ENCODE measurements around the gene PRDX5. TPM values are rescaled to one million over a fixed set of nuclear protein-coding genes. Genes with fewer than 3 reads are reported as not detected.
"Not testable (repeated sequence)": the region's sequence is repeated elsewhere in the genome, so short reads cannot be mapped to it uniquely, and the experiment has no call there.

PRDX5 gene
- total RNA-seq, 1 donor from 2014 or later, result 118 TPM

DNA sequence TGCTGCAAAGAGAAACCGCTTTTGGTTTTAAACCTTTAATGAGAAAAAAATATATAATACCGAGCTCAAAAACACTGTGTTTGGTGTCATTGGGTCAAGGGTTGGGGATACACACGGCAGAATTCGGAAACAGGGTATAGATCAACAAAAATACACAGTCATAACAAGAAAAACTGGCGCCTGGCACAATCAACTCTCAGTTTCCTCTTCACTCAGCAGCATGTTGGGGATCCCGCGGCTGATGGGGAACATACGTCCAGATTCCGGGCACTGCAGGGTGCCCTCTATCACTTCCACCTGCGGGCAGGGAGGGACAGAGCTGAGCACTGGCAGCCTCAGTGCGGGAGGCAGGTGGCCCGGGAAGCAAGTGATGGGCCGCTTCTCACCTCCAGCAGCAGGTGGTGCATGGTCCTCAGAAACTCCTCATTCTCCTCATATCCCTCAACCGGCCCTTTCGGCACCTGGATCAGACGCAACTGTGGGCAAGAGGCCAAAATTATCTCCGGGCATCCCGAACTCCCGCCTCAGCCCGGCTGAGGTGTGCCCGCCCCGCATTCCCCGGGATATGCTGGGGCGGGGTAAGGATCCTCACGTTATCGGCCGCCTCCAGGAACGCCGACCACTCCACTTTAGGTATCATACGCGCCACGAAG, 1.1 kb upstream of the PRDX5 start:
- H3K27me3 Mint-ChIP-seq (ENCODE audit: low read depth), result no peaks in the 10 kb centered on the region
- peaks cover 60% of the 10 kb centered on the region for H3K36me3 Mint-ChIP-seq (ENCODE audit: low read depth)
- no peak for DNase-seq (ENCODE audit: low spot score)
- peaks cover 38% of the 10 kb centered on the region for H3K4me1 Mint-ChIP-seq (ENCODE audit: low read depth)
- peak overlapping the region; percentile 96 for H3K4me3 Mint-ChIP-seq (ENCODE audit: low read depth)
- peak overlapping the region; percentile 99 for H3K27ac Mint-ChIP-seq
- intact Hi-C loops (cut with micrococcal nuclease), result loop anchor here (1.0 kb wide), 5 partner anchors 10 to 75 kb away; partner anchors contain the start of genes FKBP2 and GPR137
- no peaks in the 10 kb centered on the region for H3K9me3 Mint-ChIP-seq

DNA sequence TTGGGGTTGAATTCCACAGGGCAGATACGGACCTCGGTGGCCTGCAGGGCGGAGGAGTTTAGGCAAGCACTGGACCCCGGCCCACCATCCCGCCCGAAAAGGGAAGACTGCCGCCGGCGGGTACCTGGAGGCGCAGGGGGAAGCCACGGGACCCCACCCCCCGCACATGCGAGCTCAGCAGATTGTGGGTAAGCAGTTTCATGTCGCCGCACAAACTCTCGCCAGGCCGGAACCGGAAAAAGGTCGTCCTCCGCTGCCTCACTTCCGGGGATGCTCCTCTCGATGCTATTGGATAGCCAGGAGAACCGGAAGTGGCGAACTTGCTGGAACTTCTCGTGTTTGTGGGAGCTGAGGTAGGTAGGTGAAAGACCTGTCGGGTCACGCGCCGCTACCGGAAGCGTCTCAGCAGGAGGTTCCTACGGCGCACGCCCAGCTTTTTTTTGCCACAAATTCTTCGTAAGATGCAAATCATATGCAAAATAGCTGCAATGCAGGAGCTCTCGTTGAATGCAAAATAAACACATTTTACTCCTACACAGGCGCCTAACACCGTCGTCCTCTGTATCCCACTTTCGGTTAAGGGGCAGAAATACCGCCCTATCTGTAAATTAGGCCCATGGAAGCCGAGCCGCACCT, 478 bp upstream of the PRDX5 start, which contains the start of gene TRMT112:
Gene TRMT112 (minus strand): TSS at position 235 of the 636 bp plus-strand sequence. CDS start 33 bp downstream, at position 202.
- H3K4me1 Mint-ChIP-seq (ENCODE audit: low read depth), result peaks cover 36% of the 10 kb centered on the region
- DNase-seq (ENCODE audit: low spot score), result peak; percentile 97
- H3K27ac Mint-ChIP-seq, result peak within 1 kb of the TSS; percentile 99
- intact Hi-C loops (cut with micrococcal nuclease), result loop anchor here (1.0 kb wide), 5 partner anchors 11 to 76 kb away; partner anchors contain the start of genes FKBP2 and GPR137
- peak within 1 kb of the TSS; percentile 96 for H3K4me3 Mint-ChIP-seq (ENCODE audit: low read depth)
- peaks cover 62% of the 10 kb centered on the region for H3K36me3 Mint-ChIP-seq (ENCODE audit: low read depth)
- H3K27me3 Mint-ChIP-seq (ENCODE audit: low read depth), result no peaks in the 10 kb centered on the region
- no peaks in the 10 kb centered on the region for H3K9me3 Mint-ChIP-seq

DNA sequence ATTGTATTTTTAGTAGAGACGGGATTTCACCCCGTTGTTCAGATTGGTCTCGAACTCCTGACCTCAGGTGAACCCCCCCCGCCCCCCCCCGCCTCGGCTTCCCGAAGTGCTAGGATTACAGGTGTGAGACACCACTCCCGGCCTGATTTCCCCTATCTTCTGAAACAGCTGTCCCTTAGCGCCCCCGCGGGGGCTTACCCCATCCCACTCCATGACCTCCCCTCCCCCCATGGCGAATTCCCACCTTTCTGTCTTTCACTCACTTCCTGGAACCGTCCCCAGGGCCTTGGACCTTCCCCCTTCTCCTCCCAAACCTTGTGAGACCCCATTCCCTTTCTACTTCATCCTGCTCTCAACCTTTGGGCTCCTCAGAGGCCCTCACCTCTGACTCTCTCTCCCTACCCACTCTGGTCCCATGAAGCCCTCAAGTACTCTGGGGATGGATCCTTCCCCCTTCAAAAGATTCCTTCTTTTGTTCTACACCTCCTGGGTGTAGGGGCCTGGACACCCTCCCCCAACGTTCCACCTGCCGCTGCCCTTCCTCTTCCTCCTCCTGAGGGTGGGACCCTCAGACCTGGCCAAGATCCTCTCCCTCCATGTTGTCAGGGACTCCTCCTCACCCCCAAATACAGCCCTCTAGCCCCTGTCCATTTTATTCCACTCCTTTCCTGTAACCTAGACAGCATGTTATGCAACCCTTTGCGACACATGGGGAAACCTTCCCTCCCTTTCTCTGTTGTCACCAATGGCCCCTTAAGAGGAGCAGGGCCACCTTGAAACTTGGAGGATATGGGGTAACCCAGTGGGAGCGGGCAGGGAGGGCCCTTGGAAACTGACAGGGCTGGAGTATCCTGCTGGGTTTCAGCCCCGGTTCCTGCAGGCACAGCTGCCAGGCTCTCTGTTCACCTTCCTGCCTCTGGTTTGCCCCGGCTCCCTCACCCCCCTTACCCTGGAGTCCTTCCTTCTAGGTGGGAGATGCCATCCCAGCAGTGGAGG, 1.1 kb downstream of the PRDX5 start:
- intact Hi-C loops (cut with micrococcal nuclease), result loop anchor here (2.0 kb wide), 1 partner anchor 14 kb away; no protein-coding TSS in a partner anchor
- peak overlapping the region; percentile 99 for H3K27ac Mint-ChIP-seq
- peaks cover 29% of the 10 kb centered on the region for H3K4me1 Mint-ChIP-seq (ENCODE audit: low read depth)
- peaks cover 48% of the 10 kb centered on the region for H3K36me3 Mint-ChIP-seq (ENCODE audit: low read depth)
- peak overlapping the region; percentile 96 for H3K4me3 Mint-ChIP-seq (ENCODE audit: low read depth)
- no peaks in the 10 kb centered on the region for H3K27me3 Mint-ChIP-seq (ENCODE audit: low read depth)
- no peaks in the 10 kb centered on the region for H3K9me3 Mint-ChIP-seq
- no peak for DNase-seq (ENCODE audit: low spot score)

DNA sequence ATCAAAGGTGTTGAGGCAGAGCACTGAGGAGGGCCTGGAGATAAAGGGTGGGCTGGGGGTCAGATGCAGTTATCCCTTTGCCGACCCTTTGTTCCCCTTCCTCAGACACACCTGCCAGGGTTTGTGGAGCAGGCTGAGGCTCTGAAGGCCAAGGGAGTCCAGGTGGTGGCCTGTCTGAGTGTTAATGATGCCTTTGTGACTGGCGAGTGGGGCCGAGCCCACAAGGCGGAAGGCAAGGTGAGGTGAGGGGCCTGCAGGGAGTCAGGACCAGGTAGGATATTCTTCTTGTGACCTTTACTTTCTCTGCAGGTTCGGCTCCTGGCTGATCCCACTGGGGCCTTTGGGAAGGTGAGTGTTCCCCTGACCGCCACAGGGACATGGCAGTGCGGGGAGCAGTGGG, 2.6 kb downstream of the PRDX5 start:
- Mint-ChIP-seq H3K36me3 (ENCODE audit: low read depth) (peaks cover 35% of the 10 kb centered on the region), H3K27me3 (ENCODE audit: low read depth) (no peaks in the 10 kb centered on the region), H3K27ac (peak overlapping the region; percentile 53), H3K4me1 (ENCODE audit: low read depth) (peaks cover 27% of the 10 kb centered on the region), H3K4me3 (ENCODE audit: low read depth) (no peak overlapping the region), H3K9me3 (no peaks in the 10 kb centered on the region)
- no peak for DNase-seq (ENCODE audit: low spot score)
- intact Hi-C loops (cut with micrococcal nuclease), result no loop called here

DNA sequence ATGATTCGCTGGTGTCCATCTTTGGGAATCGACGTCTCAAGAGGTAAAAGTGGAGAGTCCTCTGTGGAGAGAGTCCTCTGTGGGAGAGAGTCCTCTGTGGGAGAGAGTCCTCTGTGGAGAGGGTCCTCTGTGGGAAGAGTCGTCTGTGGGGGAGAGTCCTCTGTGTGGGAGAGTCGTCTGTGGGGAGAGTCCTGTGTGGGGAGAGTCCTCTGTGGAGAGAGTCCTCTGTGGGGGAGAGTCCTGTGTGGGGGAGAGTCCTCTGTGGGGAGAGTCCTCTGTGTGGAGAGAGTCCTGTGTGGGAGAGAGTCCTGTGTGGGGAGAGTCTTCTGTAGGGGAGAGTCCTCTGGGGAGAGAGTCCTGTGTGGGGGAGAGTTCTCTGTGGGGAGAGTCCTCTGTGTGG, 3.1 kb downstream of the PRDX5 start:
- DNase-seq (ENCODE audit: low spot score), result no peak
- peaks cover 27% of the 10 kb centered on the region for H3K4me1 Mint-ChIP-seq (ENCODE audit: low read depth)
- peaks cover 35% of the 10 kb centered on the region for H3K36me3 Mint-ChIP-seq (ENCODE audit: low read depth)
- no peaks in the 10 kb centered on the region for H3K27me3 Mint-ChIP-seq (ENCODE audit: low read depth)
- no peaks in the 10 kb centered on the region for H3K9me3 Mint-ChIP-seq
- H3K4me3 Mint-ChIP-seq (ENCODE audit: low read depth), result peak overlapping the region; percentile 40
- intact Hi-C loops (cut with micrococcal nuclease), result no loop called here
- peak overlapping the region; percentile 53 for H3K27ac Mint-ChIP-seq

DNA sequence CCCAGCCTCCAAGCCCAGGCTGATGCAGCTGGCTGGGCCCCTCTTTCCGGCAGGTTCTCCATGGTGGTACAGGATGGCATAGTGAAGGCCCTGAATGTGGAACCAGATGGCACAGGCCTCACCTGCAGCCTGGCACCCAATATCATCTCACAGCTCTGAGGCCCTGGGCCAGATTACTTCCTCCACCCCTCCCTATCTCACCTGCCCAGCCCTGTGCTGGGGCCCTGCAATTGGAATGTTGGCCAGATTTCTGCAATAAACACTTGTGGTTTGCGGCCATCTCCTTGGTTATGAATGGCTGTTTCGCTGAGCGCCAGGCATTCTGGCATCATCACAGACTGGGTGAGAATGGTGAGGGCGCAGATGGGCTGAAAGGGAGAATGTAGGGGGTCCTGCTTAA, 3.6 kb downstream of the PRDX5 start:
- Mint-ChIP-seq H3K36me3 (ENCODE audit: low read depth) (peaks cover 32% of the 10 kb centered on the region), H3K4me1 (ENCODE audit: low read depth) (peaks cover 23% of the 10 kb centered on the region), H3K4me3 (ENCODE audit: low read depth) (no peak overlapping the region), H3K9me3 (no peaks in the 10 kb centered on the region), H3K27ac (no peak overlapping the region), H3K27me3 (ENCODE audit: low read depth) (no peaks in the 10 kb centered on the region)
- intact Hi-C loops (cut with micrococcal nuclease), result no loop called here
- DNase-seq (ENCODE audit: low spot score), result no peak

DNA sequence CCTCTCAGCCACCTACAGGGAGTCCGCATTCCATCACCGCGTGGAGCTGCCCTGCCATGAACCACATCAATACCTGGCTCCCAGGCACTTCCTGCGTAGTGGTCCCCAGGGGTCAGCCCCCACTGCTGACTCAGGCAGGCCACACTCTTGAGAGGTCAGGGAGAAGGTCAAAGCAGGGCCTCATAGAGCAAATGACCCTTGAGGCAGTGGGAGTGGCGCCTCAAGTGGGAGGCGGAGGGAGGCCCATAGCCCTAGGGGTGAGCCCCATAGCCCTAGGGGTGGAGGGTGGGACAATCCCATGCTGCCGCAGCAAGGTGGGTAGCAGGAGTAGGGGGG, 5.0 kb downstream of the PRDX5 start:
- intact Hi-C loops (cut with micrococcal nuclease), result no loop called here
- Mint-ChIP-seq H3K27ac (no peak overlapping the region), H3K36me3 (ENCODE audit: low read depth) (peaks cover 23% of the 10 kb centered on the region)

DNA sequence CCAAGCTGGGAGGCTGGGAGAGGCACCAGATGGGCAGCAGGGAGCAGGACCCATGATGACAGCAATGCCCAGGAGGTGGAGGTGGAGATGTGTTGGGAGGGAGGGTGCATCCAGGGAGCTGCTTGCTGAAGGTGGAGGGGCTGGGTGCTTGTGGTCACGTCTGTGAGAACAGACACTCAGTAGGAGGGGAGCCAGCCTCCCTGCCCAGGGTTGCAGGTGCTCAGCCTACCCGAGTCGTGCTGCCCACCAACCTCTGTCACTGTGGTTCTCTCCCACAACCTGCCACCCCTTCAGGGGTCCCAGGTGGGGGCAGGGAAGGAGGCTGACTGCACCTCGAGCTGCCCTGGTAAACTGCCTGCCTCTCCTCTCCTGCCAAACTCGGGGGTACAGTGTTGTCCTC, 5.5 kb downstream of the PRDX5 start:
- no peaks in the 10 kb centered on the region for H3K27me3 Mint-ChIP-seq (ENCODE audit: low read depth)
- no peak for DNase-seq (ENCODE audit: low spot score)
- intact Hi-C loops (cut with micrococcal nuclease), result no loop called here
- no peaks in the 10 kb centered on the region for H3K9me3 Mint-ChIP-seq
- no peak overlapping the region for H3K27ac Mint-ChIP-seq
- H3K4me1 Mint-ChIP-seq (ENCODE audit: low read depth), result peaks cover 18% of the 10 kb centered on the region
- no peak overlapping the region for H3K4me3 Mint-ChIP-seq (ENCODE audit: low read depth)
- H3K36me3 Mint-ChIP-seq (ENCODE audit: low read depth), result peaks cover 23% of the 10 kb centered on the region

More for the DNA sequence above, 5.0 kb downstream of the PRDX5 start:
- H3K27me3 Mint-ChIP-seq (ENCODE audit: low read depth), result no peaks in the 10 kb centered on the region
- no peaks in the 10 kb centered on the region for H3K9me3 Mint-ChIP-seq
- H3K4me3 Mint-ChIP-seq (ENCODE audit: low read depth), result no peak overlapping the region
- no peak for DNase-seq (ENCODE audit: low spot score)
- H3K4me1 Mint-ChIP-seq (ENCODE audit: low read depth), result peaks cover 18% of the 10 kb centered on the region

DNA sequence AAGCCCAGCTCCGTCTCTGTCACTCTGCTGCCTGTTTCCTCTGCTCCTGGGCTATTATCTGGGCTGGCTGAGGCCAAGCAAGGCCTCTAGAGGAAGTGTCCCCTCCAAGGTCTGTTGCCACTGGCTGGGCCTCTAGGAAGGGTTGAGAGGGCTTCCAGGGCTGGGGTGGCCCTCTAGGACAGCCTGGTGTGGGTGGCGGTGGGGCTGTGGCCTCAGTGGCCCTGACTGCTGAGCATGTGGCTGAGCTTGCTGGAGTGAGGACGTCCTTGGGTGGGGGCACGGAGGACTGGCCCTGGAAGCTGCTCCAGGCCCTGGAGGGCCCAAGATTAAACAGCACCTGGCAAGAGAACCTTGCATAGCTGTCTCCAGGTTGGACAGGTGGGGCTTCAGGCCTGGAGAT, 6.1 kb downstream of the PRDX5 start:
- peaks cover 16% of the 10 kb centered on the region for H3K4me1 Mint-ChIP-seq (ENCODE audit: low read depth)
- DNase-seq (ENCODE audit: low spot score); H3K9me3 Mint-ChIP-seq; H3K27ac Mint-ChIP-seq; H3K4me3 Mint-ChIP-seq (ENCODE audit: low read depth); H3K27me3 Mint-ChIP-seq (ENCODE audit: low read depth); intact Hi-C loops (cut with micrococcal nuclease): not testable (repeated sequence)
- H3K36me3 Mint-ChIP-seq (ENCODE audit: low read depth), result peaks cover 23% of the 10 kb centered on the region

DNA sequence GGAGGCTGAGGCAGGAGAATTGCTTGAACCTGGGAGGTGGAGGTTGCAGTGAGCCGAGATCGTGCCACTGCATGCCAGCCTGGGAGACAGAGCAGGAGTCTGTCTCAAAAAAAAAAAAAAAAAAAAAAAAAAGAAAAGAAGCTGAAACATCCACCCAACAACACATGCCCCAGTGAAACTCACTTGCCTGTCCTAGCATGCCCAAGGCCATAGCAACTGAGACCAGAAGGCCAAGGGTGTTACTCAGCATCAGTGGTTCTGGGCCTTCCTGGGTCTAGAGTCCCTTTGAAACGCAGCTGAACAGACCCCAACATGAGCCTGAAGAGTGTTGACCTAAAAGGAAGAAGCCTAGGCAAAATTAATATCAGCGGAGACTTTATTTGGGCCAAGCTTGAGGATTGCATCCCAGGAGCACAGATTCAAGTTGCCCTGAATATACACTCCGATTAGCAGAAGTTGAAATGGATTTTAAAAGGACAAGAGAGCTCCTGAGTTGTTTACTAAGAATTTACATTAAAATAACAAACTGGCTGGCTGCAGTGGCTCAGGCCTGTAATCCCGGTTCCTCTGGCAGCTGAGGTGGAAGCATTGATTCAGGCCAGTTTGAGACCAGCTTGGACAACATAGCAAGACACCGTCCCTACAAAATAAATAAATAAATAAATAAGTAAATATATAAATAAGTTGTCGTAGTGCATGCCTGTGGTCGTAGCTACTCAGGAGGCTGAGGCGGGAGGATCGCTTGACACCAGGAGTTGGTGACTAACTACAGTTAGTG, 7.0 kb downstream of the PRDX5 start:
- Mint-ChIP-seq H3K4me1 (ENCODE audit: low read depth) (peaks cover 9% of the 10 kb centered on the region), H3K27ac (no peak overlapping the region), H3K4me3 (ENCODE audit: low read depth) (no peak overlapping the region), H3K9me3 (no peaks in the 10 kb centered on the region), H3K36me3 (ENCODE audit: low read depth) (peaks cover 23% of the 10 kb centered on the region), H3K27me3 (ENCODE audit: low read depth) (no peaks in the 10 kb centered on the region)
- no peak for DNase-seq (ENCODE audit: low spot score)
- intact Hi-C loops (cut with micrococcal nuclease), result no loop called here

DNA sequence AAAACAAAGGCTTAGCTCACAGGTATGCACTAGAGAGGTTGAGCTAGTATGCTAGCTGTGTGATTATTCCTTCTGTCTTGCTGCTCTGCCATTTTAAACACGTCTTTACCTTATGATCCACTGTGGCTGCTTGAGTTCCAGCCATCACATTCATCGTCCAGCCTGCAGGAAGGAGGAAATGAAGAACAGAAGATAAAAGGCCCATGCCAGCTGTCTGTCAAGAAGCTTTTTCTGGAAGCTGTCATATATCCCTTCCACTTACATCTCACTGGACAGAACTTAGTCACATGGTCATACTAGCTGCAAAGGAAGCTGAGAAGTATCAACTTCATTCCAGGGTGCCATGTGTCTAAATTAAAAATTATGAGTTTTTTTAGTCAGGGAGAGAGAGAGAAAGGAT, 9.5 kb downstream of the PRDX5 start:
- Mint-ChIP-seq H3K27ac (no peak overlapping the region), H3K36me3 (ENCODE audit: low read depth) (no peaks in the 10 kb centered on the region), H3K4me1 (ENCODE audit: low read depth) (peaks cover 7% of the 10 kb centered on the region), H3K27me3 (ENCODE audit: low read depth) (no peaks in the 10 kb centered on the region), H3K4me3 (ENCODE audit: low read depth) (no peak overlapping the region), H3K9me3 (no peaks in the 10 kb centered on the region)
- intact Hi-C loops (cut with micrococcal nuclease), result no loop called here
- DNase-seq (ENCODE audit: low spot score), result no peak

DNA sequence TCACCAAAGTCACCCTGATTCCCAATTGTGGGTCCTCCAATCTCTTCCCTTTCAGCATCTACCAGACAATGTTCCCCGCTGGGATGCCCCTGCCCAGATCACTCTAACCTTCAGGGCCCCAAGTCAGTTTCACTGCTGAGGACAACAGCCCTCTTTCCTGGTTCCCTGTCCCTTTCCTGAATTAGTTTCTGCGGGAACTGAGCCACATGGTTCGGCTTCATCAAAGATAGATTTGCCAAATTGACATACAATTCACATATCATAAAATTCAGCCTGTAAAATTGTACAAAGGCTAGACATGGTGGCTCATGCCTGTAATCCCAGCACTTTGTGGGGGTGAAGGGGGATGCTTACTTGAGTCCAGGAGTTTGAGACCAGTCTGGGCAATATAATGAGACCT, 10.1 kb downstream of the PRDX5 start:
- Mint-ChIP-seq H3K36me3 (ENCODE audit: low read depth) (no peaks in the 10 kb centered on the region), H3K27ac (no peak overlapping the region), H3K27me3 (ENCODE audit: low read depth) (no peaks in the 10 kb centered on the region), H3K4me1 (ENCODE audit: low read depth) (peaks cover 7% of the 10 kb centered on the region), H3K9me3 (no peaks in the 10 kb centered on the region), H3K4me3 (ENCODE audit: low read depth) (no peak overlapping the region)
- no peak for DNase-seq (ENCODE audit: low spot score)
- intact Hi-C loops (cut with micrococcal nuclease), result no loop called here

Measured in activated T-helper 2 cell treated with anti-CD3 and anti-CD28 coated beads, Interferon-gamma antibody, Interleukin-2, Interleukin-4, amounts not matched to agents 10 μg/mL and 5 μg/mL and 100 μg/mL, durations not matched to agents 14 hours and 24 hours and 36 hours (primary cell).